Endothelial cell of umbilical vein (primary cell): ENCODE results near the gene ADIPOR2. TPM values are rescaled to one million over a fixed set of nuclear protein-coding genes. Genes with fewer than 3 reads are reported as not detected.

ENCODE experiments used
- BruUV-seq: library from RNA; stranded (reverse); fragments of 400-500 nt; replicated peaks from 2 replicates; lab custom pipeline; 2021; lab: Mats Ljungman, UMichigan
- CTCF ChIA-PET: fragments of 300-600, 350-600 bp; sonication (Branson Sonifier 250); formaldehyde crosslinking; loops from one replicate; lab custom pipeline; 2021; ENCODE audit warnings: antibody characterized with exemption, inconsistent platforms; lab: Charles Lee
- POLR2A ChIA-PET: fragments of 300-600, 350-600 bp; sonication (Branson Sonifier 250); formaldehyde crosslinking; loops from one replicate; lab custom pipeline; 2021; ENCODE audit warnings: antibody characterized with exemption, inconsistent platforms; lab: Charles Lee
- DNase-seq: peaks from one replicate; pipeline ENCODE4 v3.0.0-alpha.2; 2011; ENCODE audit warnings: low read depth, low spot score
- FAIRE-seq: peaks from 2 replicates; lab custom pipeline; 2011; peaks lifted over from hg19 to GRCh38; lab: Jason Lieb, UNC
- H2AFZ ChIP-seq: 2 replicates; pipeline ENCODE4 v1.6.0; 2012; ENCODE audit warnings: low read depth, low read length, control low read depth, inconsistent platforms
- H3K27ac ChIP-seq: 2 replicates; pipeline ENCODE4 v1.5.1; 2011; ENCODE audit warnings: low read depth, mild to moderate bottlenecking, control low read depth, low read length, moderate library complexity; ENCODE audit not compliant: insufficient read depth
- H3K27me3 ChIP-seq, 2 experiments: 2 replicates each; pipeline versions ENCODE4 v1.6.0 to v1.6.1; 2011; ENCODE audit warnings: low read length in 2 of 2, mixed read lengths in 1 of 2; ENCODE audit not compliant: control insufficient read depth in 2 of 2, insufficient read depth in 2 of 2
- H3K36me3 ChIP-seq, 2 experiments: 2 replicates in 1 of 2; 3 replicates in 1 of 2; pipeline ENCODE4 v1.5.1; 2011; ENCODE audit warnings: low read length in 2 of 2, mild to moderate bottlenecking in 1 of 2, moderate library complexity in 1 of 2; ENCODE audit not compliant: control insufficient read depth in 2 of 2, insufficient read depth in 2 of 2; ENCODE audit errors: extremely low read depth in 1 of 2
- H3K4me1 ChIP-seq: 3 replicates; pipeline ENCODE4 v1.5.1; 2011; ENCODE audit warnings: mild to moderate bottlenecking, low read length; ENCODE audit not compliant: control insufficient read depth, insufficient read depth; ENCODE audit errors: extremely low read depth
- H3K4me2 ChIP-seq: 2 replicates; pipeline ENCODE4 v1.6.1; 2011; ENCODE audit warnings: low read length, control low read depth, mixed read lengths; ENCODE audit not compliant: insufficient read depth
- H3K4me3 ChIP-seq, 3 experiments: fragments of 200-600 bp in 1 of 3; sonication (generic), shearing (Covaris generic) in 1 of 3; replicated peaks in 1 of 3; 2 replicates each; pipeline ENCODE4 v1.5.1; 2011 to 2016; ENCODE audit warnings: control low read depth in 3 of 3, low read length in 3 of 3, mild to moderate bottlenecking in 2 of 3, inconsistent platforms in 1 of 3, low read depth in 1 of 3, moderate library complexity in 1 of 3; ENCODE audit not compliant: insufficient read depth in 1 of 3
- H3K79me2 ChIP-seq: 2 replicates; pipeline ENCODE4 v1.6.0; 2012; ENCODE audit warnings: low read length, inconsistent platforms; ENCODE audit not compliant: control insufficient read depth, insufficient read depth
- H3K9ac ChIP-seq: replicated peaks from 2 replicates; pipeline ENCODE3; 2011; ENCODE audit warnings: low read length, control low read depth; ENCODE audit not compliant: insufficient read depth; ENCODE audit errors: extremely low read depth
- H3K9me1 ChIP-seq: replicated peaks from 3 replicates; pipeline ENCODE4 v1.6.0; 2011; ENCODE audit warnings: mild to moderate bottlenecking, low read length; ENCODE audit not compliant: control insufficient read depth, insufficient read depth; ENCODE audit errors: extremely low read depth
- H3K9me3 ChIP-seq: replicated peaks from 2 replicates; pipeline ENCODE4 v1.5.1; 2012; ENCODE audit warnings: low read length, inconsistent platforms; ENCODE audit not compliant: control insufficient read depth, insufficient read depth
- H4K20me1 ChIP-seq: replicated peaks from 2 replicates; pipeline ENCODE3; 2011; ENCODE audit warnings: mild to moderate bottlenecking, low read length; ENCODE audit not compliant: control insufficient read depth, insufficient read depth; ENCODE audit errors: extremely low read depth
- CTCF ChIP-seq, 2 donors: IDR thresholded peaks; 1 replicate in 1 of 2; 2 replicates in 1 of 2; pipeline ENCODE4 v1.5.1; 2011; ENCODE audit warnings: low read length in 2 of 2, mild to moderate bottlenecking in 2 of 2, moderate library complexity in 2 of 2, control low read depth in 1 of 2, inconsistent platforms in 1 of 2, low read depth in 1 of 2; ENCODE audit not compliant: insufficient read depth in 1 of 2; ENCODE audit errors: extremely low read depth in 1 of 2
- EZH2 ChIP-seq: IDR thresholded peaks from 2 replicates; pipeline ENCODE4 v1.6.1; 2012; ENCODE audit warnings: borderline replicate concordance, low read depth, mild to moderate bottlenecking, moderate library complexity, low read length, inconsistent platforms; ENCODE audit not compliant: severe bottlenecking
- FOS ChIP-seq: IDR thresholded peaks from 2 replicates; pipeline ENCODE4 v1.6.1; 2011; ENCODE audit warnings: mild to moderate bottlenecking, low read length, moderate library complexity, borderline replicate concordance; ENCODE audit not compliant: insufficient read depth
- GATA2 ChIP-seq: IDR thresholded peaks from 2 replicates; pipeline ENCODE4 v1.7.0; 2011; ENCODE audit warnings: low read depth, mild to moderate bottlenecking, moderate library complexity, mixed read lengths, low read length; ENCODE audit not compliant: insufficient read length, insufficient read depth
- JUN ChIP-seq: IDR thresholded peaks from 2 replicates; pipeline ENCODE4 v1.6.1; 2011; ENCODE audit warnings: borderline replicate concordance, low read depth; ENCODE audit not compliant: insufficient read length, insufficient read depth
- MYC ChIP-seq: IDR thresholded peaks from one replicate; pipeline ENCODE4 v1.6.1; 2011; ENCODE audit warnings: mild to moderate bottlenecking, low read depth, low read length
- POLR2AphosphoS5 ChIP-seq: IDR thresholded peaks from 2 replicates; pipeline ENCODE4 v1.6.1; 2012; ENCODE audit warnings: low read depth, mild to moderate bottlenecking, control low read depth, low read length, moderate library complexity; ENCODE audit not compliant: insufficient read depth
- dilution Hi-C: fragments of 300-500 bp; cut with MboI; formaldehyde crosslinking; loops from one replicate; pipeline ENCODE4 v1.15.0; 2019; ENCODE audit warnings: low sequenced_read_pairs; ENCODE audit not compliant: extremely low pct_ligation_motif_present
- intact Hi-C: fragments of 100-400 bp; cut with micrococcal nuclease; formaldehyde crosslinking; loops from one replicate; pipeline ENCODE4 v1.10.0; 2022
- polyA plus RNA-seq, 4 experiments: library from polyadenylated mRNA; depleted of rRNA in 3 of 4; stranded (reverse) in 3 of 4; unstranded in 1 of 4; fragments of >200 nt; gene quantifications; 2 replicates each; pipeline versions ENCODE4 v1.2.1 to v1.2.3, GENCODE V29; 2011 to 2012; ENCODE audit warnings: missing spikeins in 1 of 4
- total RNA-seq: library from RNA; stranded (reverse); gene quantifications from 2 replicates; pipeline ENCODE4 v1.2.3, GENCODE V29; 2021

ADIPOR2 gene
- total and polyA plus RNA-seq, 2 donors (not counting 3 experiments of a cell fraction or from before 2014, with no cell fraction given) = 22.5 to 57.3 TPM

GRCh38 chr12:1827826-1828805 lies 137.2 kb downstream of the ADIPOR2 start:
- Histone ChIP-seq H3K4me1 (no peaks in the 10 kb centered on the region), H3K27ac (no peak overlapping the region), H3K9me3 (no peaks in the 10 kb centered on the region), H3K27me3 (peaks cover 2 to 6% of the 10 kb centered on the region in 2 experiments), H3K4me2 (no peak overlapping the region), H3K36me3 (no peaks in the 10 kb centered on the region), H3K79me2 (no peaks in the 10 kb centered on the region), H2AFZ (no peak overlapping the region), H3K9me1 (no peaks in the 10 kb centered on the region), H4K20me1 (no peaks in the 10 kb centered on the region), H3K9ac (no peak overlapping the region), H3K4me3 (no peak overlapping the region)
- TF ChIP-seq FOS (no peak), MYC (no peak), JUN (no peak)
- ChIA-PET POLR2A (no interaction called here), CTCF (interaction anchor here (0.8 kb wide), 1 partner anchor 112 kb away, joined by 3 read pairs; no protein-coding TSS in a partner anchor)
- BruUV-seq = no TSS peak
- DNase-seq (no peak), FAIRE-seq (no peak)
- dilution Hi-C loops = no loop called here
- intact Hi-C loops = no loop called here

GRCh38 chr12:1828856-1829255 lies 138.0 kb downstream of the ADIPOR2 start:
- FAIRE-seq = no peak
- H3K4me3 ChIP-seq = no peak overlapping the region
- no peak for DNase-seq
- H2AFZ ChIP-seq = no peak overlapping the region
- H3K9ac ChIP-seq = no peak overlapping the region
- POLR2A ChIA-PET = no interaction called here
- H3K9me1 ChIP-seq = no peaks in the 10 kb centered on the region
- TF ChIP-seq POLR2AphosphoS5 = no peak
- TF ChIP-seq MYC = no peak
- no peak for TF ChIP-seq JUN
- TF ChIP-seq GATA2 = no peak
- no peak for TF ChIP-seq EZH2
- no peak for TF ChIP-seq CTCF (IDR thresholded peaks at IDR 0.05; ENCODE audit: extremely low read depth in 1 of 2, insufficient read depth in 1 of 2, low read depth in 1 of 2, low read length in 2 of 2)
- CTCF ChIA-PET = interaction anchor here (0.8 kb wide), 1 partner anchor 111 kb away, joined by 3 read pairs; no protein-coding TSS in a partner anchor
- no peaks in the 10 kb centered on the region for H3K4me1 ChIP-seq
- BruUV-seq = no TSS peak
- no peak overlapping the region for H3K27ac ChIP-seq
- H3K27me3 ChIP-seq = peaks cover 2 to 6% of the 10 kb centered on the region in 2 experiments
- no peaks in the 10 kb centered on the region for H3K79me2 ChIP-seq
- H3K36me3 ChIP-seq = no peaks in the 10 kb centered on the region
- dilution Hi-C loops (no loop called here), intact Hi-C loops (no loop called here)
- H4K20me1 ChIP-seq = no peaks in the 10 kb centered on the region
- no peak overlapping the region for H3K4me2 ChIP-seq
- no peaks in the 10 kb centered on the region for H3K9me3 ChIP-seq
